ENCODE results near the gene TSPAN7.

GRCh38 chrX:38692961-38693360 lies 131.6 kb downstream of the TSPAN7 start:
- TF ChIP-seq, protein P1, sequence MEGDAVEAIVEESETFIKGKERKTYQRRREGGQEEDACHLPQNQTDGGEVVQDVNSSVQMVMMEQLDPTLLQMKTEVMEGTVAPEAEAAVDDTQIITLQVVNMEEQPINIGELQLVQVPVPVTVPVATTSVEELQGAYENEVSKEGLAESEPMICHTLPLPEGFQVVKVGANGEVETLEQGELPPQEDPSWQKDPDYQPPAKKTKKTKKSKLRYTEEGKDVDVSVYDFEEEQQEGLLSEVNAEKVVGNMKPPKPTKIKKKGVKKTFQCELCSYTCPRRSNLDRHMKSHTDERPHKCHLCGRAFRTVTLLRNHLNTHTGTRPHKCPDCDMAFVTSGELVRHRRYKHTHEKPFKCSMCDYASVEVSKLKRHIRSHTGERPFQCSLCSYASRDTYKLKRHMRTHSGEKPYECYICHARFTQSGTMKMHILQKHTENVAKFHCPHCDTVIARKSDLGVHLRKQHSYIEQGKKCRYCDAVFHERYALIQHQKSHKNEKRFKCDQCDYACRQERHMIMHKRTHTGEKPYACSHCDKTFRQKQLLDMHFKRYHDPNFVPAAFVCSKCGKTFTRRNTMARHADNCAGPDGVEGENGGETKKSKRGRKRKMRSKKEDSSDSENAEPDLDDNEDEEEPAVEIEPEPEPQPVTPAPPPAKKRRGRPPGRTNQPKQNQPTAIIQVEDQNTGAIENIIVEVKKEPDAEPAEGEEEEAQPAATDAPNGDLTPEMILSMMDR (IDR thresholded peaks at IDR 0.05; ENCODE audit: low read length): no peak
- no peak for TF ChIP-seq EZH2 (IDR thresholded peaks at IDR 0.05; ENCODE audit: borderline replicate concordance, low read length)
